ENCODE measurements around the gene MOB2. TPM values are rescaled to one million over a fixed set of nuclear protein-coding genes. Genes with fewer than 3 reads are reported as not detected.

Gene MOB2
- total RNA-seq, 4 donors from 2014 or later, result 24.5 to 59.9 (median 39.1) TPM

DNA sequence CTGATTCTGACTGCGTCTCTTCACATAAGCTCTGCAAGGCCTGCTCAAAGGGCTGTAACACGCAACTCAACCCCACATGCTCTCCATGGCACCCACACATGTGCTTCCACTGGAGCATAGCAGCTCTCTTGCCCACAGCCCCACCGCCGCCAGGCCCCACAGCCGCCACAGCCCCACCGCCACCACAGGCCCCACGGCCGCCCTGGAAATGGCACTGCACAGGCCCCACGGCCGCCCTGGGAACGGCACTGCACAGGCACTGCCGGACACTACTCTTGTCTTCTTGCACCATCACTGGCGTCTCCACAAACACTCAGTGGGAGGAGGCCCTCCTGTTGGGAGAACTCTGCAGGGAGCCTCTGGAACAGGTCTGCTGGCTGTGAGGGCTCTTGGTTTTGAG is 8.6 kb downstream of the MOB2 start:
- TF ChIP-seq, protein P1, sequence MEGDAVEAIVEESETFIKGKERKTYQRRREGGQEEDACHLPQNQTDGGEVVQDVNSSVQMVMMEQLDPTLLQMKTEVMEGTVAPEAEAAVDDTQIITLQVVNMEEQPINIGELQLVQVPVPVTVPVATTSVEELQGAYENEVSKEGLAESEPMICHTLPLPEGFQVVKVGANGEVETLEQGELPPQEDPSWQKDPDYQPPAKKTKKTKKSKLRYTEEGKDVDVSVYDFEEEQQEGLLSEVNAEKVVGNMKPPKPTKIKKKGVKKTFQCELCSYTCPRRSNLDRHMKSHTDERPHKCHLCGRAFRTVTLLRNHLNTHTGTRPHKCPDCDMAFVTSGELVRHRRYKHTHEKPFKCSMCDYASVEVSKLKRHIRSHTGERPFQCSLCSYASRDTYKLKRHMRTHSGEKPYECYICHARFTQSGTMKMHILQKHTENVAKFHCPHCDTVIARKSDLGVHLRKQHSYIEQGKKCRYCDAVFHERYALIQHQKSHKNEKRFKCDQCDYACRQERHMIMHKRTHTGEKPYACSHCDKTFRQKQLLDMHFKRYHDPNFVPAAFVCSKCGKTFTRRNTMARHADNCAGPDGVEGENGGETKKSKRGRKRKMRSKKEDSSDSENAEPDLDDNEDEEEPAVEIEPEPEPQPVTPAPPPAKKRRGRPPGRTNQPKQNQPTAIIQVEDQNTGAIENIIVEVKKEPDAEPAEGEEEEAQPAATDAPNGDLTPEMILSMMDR (IDR thresholded peaks at IDR 0.05; ENCODE audit: low read depth), result no peak

DNA sequence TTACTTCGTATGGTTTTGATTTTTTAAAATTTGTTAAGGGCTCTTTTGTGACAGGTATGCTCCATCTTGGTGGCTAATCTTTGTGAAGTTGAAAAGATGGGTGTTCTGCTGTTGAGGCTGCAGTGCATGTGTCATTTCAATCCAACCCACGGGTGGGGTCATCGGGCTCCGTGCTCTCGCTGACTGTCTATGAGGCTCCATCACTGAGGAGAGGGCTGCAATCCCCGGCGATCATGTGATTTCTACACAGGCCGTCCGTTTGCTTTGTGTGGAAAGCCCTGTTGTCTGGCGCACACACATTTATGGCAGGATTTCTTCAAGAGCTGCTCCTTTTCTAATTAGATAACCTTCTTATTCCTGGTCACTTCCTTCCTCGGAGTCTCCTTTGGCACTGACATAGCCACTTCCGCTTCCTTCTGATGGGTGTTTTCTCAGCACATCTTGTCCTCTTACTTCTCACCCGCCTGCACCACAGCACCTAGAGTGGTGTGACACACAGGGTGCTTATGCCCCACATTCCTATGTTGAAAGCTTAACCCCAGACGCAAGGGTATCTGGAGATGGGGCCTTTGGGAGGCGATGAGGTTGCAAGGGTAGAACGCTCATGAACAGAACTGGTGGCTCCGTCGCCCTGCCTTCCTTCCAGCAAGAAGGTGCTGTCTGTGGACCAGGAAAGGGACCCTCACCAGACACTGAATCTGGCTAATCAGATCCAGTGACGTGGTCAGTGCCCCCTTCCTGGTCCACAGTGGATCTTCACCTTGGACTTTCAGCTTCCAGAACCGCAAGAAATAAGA is 9.4 kb downstream of the MOB2 start:
- TF ChIP-seq, protein P1 (IDR thresholded peaks at IDR 0.05; ENCODE audit: low read depth), result no peak

DNA sequence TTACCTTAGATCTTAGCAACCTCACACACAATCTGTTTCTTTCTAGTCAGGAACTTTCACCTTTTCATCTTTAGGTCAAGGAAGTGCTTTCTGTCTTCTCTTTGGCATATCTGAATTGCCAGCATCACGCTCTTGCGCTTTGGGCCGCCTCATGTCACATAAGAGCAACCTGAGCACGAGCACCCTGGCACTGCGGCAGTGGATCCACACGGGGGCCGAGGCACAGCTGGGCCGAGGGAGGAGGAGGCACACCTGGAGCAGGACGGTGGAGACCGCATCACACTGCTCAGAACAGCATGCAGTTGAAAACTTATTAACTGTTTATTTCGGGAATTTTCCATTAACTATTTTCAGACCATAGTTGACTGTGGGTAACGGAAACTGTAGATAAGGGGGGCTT is 10.7 kb downstream of the MOB2 start:
- TF ChIP-seq, protein P1 (IDR thresholded peaks at IDR 0.05; ENCODE audit: low read depth), result no peak

DNA sequence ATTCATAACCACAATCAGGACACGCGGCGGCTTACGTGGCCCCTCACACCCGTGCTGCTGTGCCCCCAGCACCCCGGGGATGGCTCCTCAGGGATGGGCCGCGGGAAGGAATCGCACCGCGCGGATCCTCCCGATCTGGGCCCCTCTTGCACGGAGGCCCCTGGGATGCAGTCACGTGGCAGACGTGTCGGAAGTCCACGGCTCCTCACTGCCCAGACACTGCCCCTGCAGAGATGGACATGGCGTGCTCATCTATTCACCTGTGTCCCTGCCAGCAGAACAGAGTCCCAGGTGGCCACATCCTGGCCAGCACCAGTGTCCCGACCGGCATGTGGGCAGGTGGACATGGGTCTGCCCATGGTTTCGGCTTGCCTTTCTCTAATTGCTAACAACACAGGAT is 12.8 kb downstream of the MOB2 start:
- TF ChIP-seq, protein P1 (IDR thresholded peaks at IDR 0.05; ENCODE audit: low read depth), result no peak

DNA sequence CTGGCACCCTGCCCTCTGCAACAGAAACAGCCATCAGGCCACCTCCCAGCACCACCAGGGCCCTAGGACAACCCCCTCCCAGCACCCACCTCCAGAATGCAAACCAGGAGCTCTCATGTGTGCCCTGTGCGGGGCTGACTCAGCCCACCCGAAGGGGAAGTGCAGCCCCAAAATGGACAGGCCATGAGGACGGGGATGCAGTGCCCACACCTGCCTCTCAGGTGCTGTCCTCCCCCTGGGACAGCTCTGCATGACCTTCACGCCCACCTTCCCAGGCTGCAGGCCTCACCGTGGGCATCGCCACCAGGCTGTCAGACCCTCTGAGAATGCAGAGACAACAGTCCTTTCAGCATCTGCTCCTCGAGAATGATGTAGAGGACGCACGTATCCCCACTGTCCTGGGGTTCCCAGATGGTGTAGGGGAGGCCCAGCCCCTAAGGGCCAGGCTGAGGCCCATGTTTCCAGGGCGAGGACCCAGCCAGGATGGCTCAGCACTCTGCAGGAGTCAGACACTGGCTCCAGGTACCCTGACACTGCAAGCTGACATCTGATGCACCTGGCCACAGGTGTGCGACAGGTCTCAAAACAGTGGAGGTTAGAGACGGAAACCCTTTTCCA is 13.5 kb downstream of the MOB2 start:
- TF ChIP-seq, protein P1 (IDR thresholded peaks at IDR 0.05; ENCODE audit: low read depth), result no peak

DNA sequence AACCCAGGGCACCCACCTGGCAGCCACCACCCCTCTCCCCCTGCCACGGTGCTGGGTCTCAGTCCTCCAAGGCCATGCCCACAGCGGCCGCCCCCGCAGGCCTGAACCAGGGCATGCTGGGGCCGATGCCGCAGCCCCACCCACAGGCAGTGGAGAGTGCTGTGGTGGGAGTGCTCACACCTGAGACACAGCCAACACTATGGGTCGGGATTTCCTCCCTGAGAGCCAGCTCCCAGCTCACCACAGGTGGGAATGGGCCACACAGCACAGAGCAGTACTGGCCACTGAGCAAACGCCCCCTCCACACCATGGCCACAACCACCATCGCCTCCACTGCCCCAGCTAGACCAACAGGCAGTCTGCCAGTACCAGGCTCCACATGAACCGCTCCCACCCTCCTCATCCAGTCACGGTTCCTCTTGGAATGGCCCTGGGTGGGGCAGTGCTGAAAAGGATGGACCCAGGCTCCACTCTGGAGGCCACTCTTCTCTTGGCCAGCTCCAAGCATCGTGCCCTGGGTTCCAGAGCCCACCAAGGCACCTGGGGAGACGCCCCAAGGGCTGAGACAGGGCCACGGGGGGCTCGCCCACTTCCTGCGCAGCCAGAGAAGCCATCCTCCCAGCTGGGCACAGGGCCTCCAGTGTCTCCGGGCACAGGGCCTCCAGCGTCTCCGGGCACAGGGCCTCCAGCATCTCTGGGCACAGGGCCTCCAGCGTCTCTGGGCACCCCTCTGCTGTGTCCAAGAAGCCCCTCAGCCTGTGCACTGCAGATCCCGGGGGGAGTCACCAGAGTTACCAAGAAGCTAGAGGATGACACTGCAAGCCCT is 14.2 kb downstream of the MOB2 start:
- TF ChIP-seq, protein P1 (IDR thresholded peaks at IDR 0.05; ENCODE audit: low read depth), result no peak

DNA sequence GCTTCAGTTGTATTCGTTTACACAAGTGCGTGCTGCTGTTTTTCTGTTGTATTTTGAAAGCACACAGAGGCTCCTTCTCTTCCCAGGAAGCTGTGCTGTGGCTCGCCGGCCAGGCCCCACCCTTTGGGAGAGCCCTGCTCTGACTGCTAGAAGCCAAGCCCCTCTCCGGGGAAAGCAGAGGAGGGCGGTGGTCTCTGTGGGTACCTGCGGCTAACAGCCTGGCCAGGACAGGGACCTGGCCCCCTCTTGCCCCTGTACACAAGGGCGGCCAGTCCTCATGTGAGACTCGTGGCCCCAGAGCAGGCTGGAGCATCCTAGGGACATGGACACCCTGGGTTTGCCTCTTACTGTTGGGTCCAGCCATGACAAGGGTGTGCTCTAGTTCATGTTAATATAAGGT is 14.8 kb downstream of the MOB2 start:
- TF ChIP-seq, protein P1 (IDR thresholded peaks at IDR 0.05; ENCODE audit: low read depth), result no peak

All from subcutaneous adipose tissue (tissue), 4 donors.